DND-41 (cell line): Measurements from ENCODE around the gene SERGEF.

Experiments
- EZH2 ChIP-seq: IDR thresholded peaks from 3 replicates; pipeline ENCODE4 v1.6.1; 2012; ENCODE audit warnings: borderline replicate concordance, low read depth, mild to moderate bottlenecking, moderate library complexity, low read length, inconsistent platforms; ENCODE audit not compliant: severe bottlenecking
- TF ChIP-seq, protein P1 (sequence below): IDR thresholded peaks from 2 replicates; pipeline ENCODE4 v1.5.1; 2012; ENCODE audit warnings: borderline replicate concordance, low read length, moderate library complexity, mild to moderate bottlenecking; ENCODE audit not compliant: poor library complexity, severe bottlenecking; ENCODE audit errors: extremely low read depth

DNA sequence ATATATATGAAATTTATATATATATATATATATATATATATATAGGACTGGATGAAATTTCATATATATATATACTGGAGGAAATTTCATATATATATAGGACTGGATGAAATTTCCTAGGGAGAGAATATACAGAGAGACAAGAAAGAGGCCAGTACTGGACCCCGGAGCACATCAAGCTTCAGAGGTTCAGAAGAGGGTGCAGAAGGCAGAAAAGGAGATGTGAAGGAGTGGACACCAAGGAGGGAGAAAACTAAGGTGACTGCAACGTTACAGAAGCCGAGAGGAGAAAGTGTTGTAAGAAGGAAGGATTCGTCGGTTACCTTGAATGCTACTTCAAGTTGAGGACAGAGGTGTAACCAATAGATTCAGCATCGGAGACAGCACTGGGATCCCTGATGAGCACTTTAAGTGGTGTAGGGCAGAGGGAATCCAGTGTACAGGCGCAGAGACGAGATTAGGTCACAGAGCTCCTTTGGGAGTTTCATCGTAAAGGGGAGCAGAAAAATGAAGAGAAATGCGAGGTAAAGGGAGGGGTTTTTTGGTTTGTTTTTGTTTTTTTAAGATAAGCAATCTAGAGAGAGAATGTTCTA, 41.8 kb upstream of the SERGEF start:
- no peak for TF ChIP-seq EZH2
- TF ChIP-seq, protein P1, sequence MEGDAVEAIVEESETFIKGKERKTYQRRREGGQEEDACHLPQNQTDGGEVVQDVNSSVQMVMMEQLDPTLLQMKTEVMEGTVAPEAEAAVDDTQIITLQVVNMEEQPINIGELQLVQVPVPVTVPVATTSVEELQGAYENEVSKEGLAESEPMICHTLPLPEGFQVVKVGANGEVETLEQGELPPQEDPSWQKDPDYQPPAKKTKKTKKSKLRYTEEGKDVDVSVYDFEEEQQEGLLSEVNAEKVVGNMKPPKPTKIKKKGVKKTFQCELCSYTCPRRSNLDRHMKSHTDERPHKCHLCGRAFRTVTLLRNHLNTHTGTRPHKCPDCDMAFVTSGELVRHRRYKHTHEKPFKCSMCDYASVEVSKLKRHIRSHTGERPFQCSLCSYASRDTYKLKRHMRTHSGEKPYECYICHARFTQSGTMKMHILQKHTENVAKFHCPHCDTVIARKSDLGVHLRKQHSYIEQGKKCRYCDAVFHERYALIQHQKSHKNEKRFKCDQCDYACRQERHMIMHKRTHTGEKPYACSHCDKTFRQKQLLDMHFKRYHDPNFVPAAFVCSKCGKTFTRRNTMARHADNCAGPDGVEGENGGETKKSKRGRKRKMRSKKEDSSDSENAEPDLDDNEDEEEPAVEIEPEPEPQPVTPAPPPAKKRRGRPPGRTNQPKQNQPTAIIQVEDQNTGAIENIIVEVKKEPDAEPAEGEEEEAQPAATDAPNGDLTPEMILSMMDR: no peak
